Measurements from ENCODE around the gene HNRNPD. TPM values are rescaled to one million over a fixed set of nuclear protein-coding genes. Genes with fewer than 3 reads are reported as not detected.

HNRNPD gene, protein sequence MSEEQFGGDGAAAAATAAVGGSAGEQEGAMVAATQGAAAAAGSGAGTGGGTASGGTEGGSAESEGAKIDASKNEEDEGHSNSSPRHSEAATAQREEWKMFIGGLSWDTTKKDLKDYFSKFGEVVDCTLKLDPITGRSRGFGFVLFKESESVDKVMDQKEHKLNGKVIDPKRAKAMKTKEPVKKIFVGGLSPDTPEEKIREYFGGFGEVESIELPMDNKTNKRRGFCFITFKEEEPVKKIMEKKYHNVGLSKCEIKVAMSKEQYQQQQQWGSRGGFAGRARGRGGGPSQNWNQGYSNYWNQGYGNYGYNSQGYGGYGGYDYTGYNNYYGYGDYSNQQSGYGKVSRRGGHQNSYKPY
- 353 TPM for total RNA-seq (ENCODE audit: unreplicated experiment)
- long read RNA-seq, partial matches to known transcripts = 28 of 34 reads
- long read RNA-seq, other reads (novel, unspliced or antisense) = 0 of 34 reads

DNA sequence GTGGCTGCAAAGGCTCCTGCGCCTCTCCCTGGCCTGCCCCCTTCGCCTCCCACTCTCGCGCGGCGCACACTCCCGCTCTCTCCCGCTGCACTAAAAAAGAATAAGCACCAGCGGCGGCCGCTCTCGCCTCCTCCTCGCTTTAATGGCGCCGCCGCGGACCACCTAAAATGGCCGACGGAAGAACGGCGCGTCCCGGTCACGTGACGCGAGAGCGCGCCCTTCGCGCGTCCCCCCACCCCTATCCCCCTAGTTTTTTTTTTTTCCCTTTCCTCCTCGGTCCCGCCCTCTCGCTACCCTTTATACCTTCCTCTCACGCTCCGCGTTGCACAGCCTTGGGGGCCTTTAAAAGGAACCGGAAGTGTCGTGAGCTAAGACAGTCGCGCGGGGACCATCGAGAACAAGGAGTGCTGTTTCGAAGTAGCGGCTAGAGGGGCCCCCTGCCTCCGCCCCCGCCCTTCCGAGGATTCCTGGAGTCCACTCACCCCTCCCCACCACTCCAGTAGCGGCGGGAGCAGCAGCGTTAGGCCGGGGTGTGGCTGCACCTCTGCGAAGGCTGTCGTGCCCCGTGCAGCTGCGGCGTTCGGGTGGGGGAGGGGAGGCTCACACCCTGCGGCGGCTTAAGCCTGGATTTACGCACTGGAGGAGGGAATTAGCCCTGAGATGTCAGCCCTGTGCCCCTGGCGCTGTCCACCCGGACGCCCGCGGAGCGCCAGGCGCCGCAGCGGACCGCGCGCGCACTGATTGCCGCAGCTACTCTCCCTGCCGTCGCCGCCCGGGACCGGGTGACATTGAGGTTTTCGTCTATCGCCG lies at the start of gene HNRNPD:
Gene HNRNPD, minus strand, starts transcription at position 176 of the 810 bp plus-strand sequence. CDS start 313 bp downstream, outside the sequence.
- TF ChIP-seq, protein P1, sequence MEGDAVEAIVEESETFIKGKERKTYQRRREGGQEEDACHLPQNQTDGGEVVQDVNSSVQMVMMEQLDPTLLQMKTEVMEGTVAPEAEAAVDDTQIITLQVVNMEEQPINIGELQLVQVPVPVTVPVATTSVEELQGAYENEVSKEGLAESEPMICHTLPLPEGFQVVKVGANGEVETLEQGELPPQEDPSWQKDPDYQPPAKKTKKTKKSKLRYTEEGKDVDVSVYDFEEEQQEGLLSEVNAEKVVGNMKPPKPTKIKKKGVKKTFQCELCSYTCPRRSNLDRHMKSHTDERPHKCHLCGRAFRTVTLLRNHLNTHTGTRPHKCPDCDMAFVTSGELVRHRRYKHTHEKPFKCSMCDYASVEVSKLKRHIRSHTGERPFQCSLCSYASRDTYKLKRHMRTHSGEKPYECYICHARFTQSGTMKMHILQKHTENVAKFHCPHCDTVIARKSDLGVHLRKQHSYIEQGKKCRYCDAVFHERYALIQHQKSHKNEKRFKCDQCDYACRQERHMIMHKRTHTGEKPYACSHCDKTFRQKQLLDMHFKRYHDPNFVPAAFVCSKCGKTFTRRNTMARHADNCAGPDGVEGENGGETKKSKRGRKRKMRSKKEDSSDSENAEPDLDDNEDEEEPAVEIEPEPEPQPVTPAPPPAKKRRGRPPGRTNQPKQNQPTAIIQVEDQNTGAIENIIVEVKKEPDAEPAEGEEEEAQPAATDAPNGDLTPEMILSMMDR (IDR thresholded peaks at IDR 0.05; ENCODE audit: unreplicated experiment) = no peak
- Mint-ChIP-seq H3K4me3 (ENCODE audit: unreplicated experiment) (peak within 1 kb of the TSS; percentile 96), H3K36me3 (ENCODE audit: low read depth, unreplicated experiment) (peaks cover 20% of the 10 kb centered on the region), H3K4me1 (ENCODE audit: unreplicated experiment) (peaks cover 40% of the 10 kb centered on the region), H3K9me3 (ENCODE audit: unreplicated experiment) (no peaks in the 10 kb centered on the region), H3K27ac (ENCODE audit: unreplicated experiment) (peak within 1 kb of the TSS; percentile 99), H3K27me3 (ENCODE audit: unreplicated experiment) (peaks cover 22% of the 10 kb centered on the region)
- DNase-seq (ENCODE audit: low spot score) = peak; percentile 93

DNA sequence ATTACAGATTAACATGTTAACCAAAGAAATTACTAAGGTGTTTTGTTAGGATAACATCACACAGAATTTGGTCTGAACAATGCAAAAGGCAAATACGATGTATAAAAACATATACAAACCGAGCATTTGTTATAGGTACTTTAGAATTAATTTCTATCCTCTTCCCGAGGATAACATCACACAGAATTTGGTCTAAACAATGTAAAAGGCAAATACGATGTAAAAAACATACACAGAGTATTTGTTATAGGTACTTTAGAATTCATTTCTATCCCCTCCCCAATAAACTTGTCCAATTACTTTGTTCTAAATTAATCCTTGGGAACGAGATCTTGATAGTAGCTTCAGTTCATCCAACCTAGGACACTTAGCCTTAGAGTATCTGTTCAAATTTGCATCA lies 48.8 kb upstream of the HNRNPD start:
- no peaks in the 10 kb centered on the region for H3K27me3 Mint-ChIP-seq (ENCODE audit: unreplicated experiment)
- no peak overlapping the region for H3K27ac Mint-ChIP-seq (ENCODE audit: unreplicated experiment)
- no peak for DNase-seq (ENCODE audit: low spot score)
- peak overlapping the region; percentile 13 for H3K4me3 Mint-ChIP-seq (ENCODE audit: unreplicated experiment)
- TF ChIP-seq, protein P1 (IDR thresholded peaks at IDR 0.05; ENCODE audit: unreplicated experiment) = no peak
- no peaks in the 10 kb centered on the region for H3K9me3 Mint-ChIP-seq (ENCODE audit: unreplicated experiment)
- peaks cover 43% of the 10 kb centered on the region for H3K36me3 Mint-ChIP-seq (ENCODE audit: low read depth, unreplicated experiment)
- H3K4me1 Mint-ChIP-seq (ENCODE audit: unreplicated experiment) = peaks cover 22% of the 10 kb centered on the region

DNA sequence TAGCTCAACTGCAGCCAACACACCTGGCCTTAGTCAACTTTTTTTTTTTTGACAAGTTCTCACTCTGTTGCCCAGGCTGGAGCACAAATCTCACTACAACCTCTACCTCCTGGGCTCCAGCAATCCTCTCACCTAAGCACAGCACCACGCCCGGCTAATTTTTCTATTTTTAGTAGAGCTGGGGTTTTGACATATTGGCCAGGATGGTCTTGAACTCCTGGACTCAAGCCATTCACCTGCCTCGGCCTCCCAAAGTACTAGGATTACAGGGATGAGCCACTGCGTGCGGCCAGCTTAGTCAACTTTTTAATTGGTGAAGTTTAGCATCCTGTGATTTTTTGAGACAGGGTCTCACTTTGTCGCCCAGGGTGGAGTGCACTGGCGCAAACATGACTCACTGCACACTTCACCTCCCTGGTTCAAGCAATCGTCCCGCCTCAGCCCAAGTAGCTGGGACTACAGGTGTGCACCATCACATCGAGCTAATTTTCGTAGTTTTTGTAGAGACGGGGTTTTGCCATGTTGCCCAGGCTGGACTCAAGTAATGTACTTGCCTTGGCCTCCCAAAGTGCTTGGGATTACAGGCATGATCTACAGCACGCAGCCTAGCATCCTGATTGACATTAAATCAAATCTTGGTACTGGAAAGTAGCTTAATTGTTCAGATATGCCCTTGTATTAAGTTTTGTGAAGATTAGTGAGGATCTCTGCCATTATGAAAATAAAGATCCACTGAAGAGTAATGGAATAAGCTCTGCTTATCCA lies 48.2 kb upstream of the HNRNPD start:
- Mint-ChIP-seq H3K27ac (ENCODE audit: unreplicated experiment) (no peak overlapping the region), H3K27me3 (ENCODE audit: unreplicated experiment) (no peaks in the 10 kb centered on the region), H3K4me3 (ENCODE audit: unreplicated experiment) (no peak overlapping the region), H3K36me3 (ENCODE audit: low read depth, unreplicated experiment) (peaks cover 39% of the 10 kb centered on the region), H3K4me1 (ENCODE audit: unreplicated experiment) (peaks cover 16% of the 10 kb centered on the region), H3K9me3 (ENCODE audit: unreplicated experiment) (no peaks in the 10 kb centered on the region)
- TF ChIP-seq, protein P1 (IDR thresholded peaks at IDR 0.05; ENCODE audit: unreplicated experiment) = no peak
- no peak for DNase-seq (ENCODE audit: low spot score)

DNA sequence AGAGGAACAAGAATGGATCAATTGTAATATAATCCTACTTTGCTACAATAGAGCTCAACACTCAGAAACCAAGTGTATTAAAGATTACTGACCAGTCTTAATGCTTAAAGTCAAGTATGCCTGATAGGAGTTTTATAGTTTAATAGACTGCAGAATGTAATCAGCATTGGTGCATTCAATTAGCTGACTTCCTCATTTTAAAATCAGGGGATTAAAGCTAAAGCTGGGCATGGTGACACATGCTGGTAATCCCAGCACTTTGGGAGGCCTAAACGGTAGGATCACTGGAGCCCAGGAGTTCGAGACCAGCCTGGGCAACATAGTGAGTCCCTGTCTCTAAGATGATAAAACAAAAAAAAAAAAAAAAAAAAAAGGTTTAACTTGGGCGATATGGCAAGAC lies 45.7 kb upstream of the HNRNPD start:
- H3K4me3 Mint-ChIP-seq (ENCODE audit: unreplicated experiment) = no peak overlapping the region
- TF ChIP-seq, protein P1 (IDR thresholded peaks at IDR 0.05; ENCODE audit: unreplicated experiment) = no peak
- peaks cover 16% of the 10 kb centered on the region for H3K36me3 Mint-ChIP-seq (ENCODE audit: low read depth, unreplicated experiment)
- H3K27ac Mint-ChIP-seq (ENCODE audit: unreplicated experiment) = no peak overlapping the region
- no peaks in the 10 kb centered on the region for H3K4me1 Mint-ChIP-seq (ENCODE audit: unreplicated experiment)
- DNase-seq (ENCODE audit: low spot score) = no peak
- H3K27me3 Mint-ChIP-seq (ENCODE audit: unreplicated experiment) = no peaks in the 10 kb centered on the region
- H3K9me3 Mint-ChIP-seq (ENCODE audit: unreplicated experiment) = no peaks in the 10 kb centered on the region

Data from endothelial cell (in vitro differentiated cells).